HG03108 (cell line): ENCODE data around the gene SLC36A2.

ENCODE experiments used
- ATAC-seq: cut with Tn5 transposase; IDR thresholded peaks from one replicate; pipeline ENCODE4 v1.9.1; 2021; ENCODE audit warnings: moderate library complexity; ENCODE audit not compliant: unreplicated experiment

Gene SLC36A2

GRCh38 chr5:151284392-151284967 is 62.9 kb downstream of the SLC36A2 start:
- ATAC-seq, result no peak

- ATAC-seq, result no peak
Observed at GRCh38 chr5:151283120-151283825, 64.1 kb downstream of the SLC36A2 start.

GRCh38 chr5:151281001-151281639 is 66.2 kb downstream of the SLC36A2 start:
- no peak for ATAC-seq

GRCh38 chr5:151280443-151280842 is 66.9 kb downstream of the SLC36A2 start:
- ATAC-seq, result no peak

- no peak for ATAC-seq
Observed at GRCh38 chr5:151278845-151279244, 68.5 kb downstream of the SLC36A2 start.

GRCh38 chr5:151275803-151276202 is 71.6 kb downstream of the SLC36A2 start:
- ATAC-seq, result no peak

- no peak for ATAC-seq
Observed at GRCh38 chr5:151274666-151275065, 72.7 kb downstream of the SLC36A2 start.

- no peak for ATAC-seq
Observed at GRCh38 chr5:151271336-151271735, 76.0 kb downstream of the SLC36A2 start.

GRCh38 chr5:151270599-151270998 is 76.8 kb downstream of the SLC36A2 start:
- ATAC-seq, result peak; percentile 89

GRCh38 chr5:151267491-151268260 is 79.7 kb downstream of the SLC36A2 start:
- no peak for ATAC-seq
